GM12891 (cell line): ENCODE data around the gene RGPD8.

Source experiments
- POLR2A ChIP-seq: IDR thresholded peaks from 2 replicates; pipeline ENCODE4 v1.6.1; 2011; ENCODE audit warnings: low read depth, low read length, control low read depth
- POLR2AphosphoS5 ChIP-seq: IDR thresholded peaks from 2 replicates; pipeline ENCODE4 v1.6.1; 2011; ENCODE audit warnings: low read depth, low read length, control low read depth
- POU2F2 ChIP-seq: IDR thresholded peaks from 2 replicates; pipeline ENCODE4 v1.6.1; 2011; ENCODE audit warnings: low read depth, mild to moderate bottlenecking, control low read depth, low read length, moderate library complexity
- SPI1 ChIP-seq: IDR thresholded peaks from 2 replicates; pipeline ENCODE4 v1.6.1; 2011; ENCODE audit warnings: low read depth, low read length, control low read depth
- TAF1 ChIP-seq: IDR thresholded peaks from 2 replicates; pipeline ENCODE4 v1.6.1; 2011; ENCODE audit warnings: low read depth, low read length, control low read depth

GRCh38 chr2:112472547-112473263, 39.3 kb upstream of the RGPD8 start:
- TF ChIP-seq POLR2AphosphoS5 (no peak), POLR2A (no peak), SPI1 (no peak), TAF1 (no peak), POU2F2 (no peak)
